GM12878 (cell line): ENCODE data around the gene GSTM2. TPM values are rescaled to one million over a fixed set of nuclear protein-coding genes. Genes with fewer than 3 reads are reported as not detected.

Experiments
- ATAC-seq: fragments of 200-7000 bp; cut with Tn5 transposase; 3 replicates; pipeline ENCODE4 v1.9.1; 2020; ENCODE audit warnings: mild to moderate bottlenecking, moderate library complexity
- BruUV-seq: library from RNA; stranded (reverse); fragments of 400-500 nt; replicated peaks from 2 replicates; lab custom pipeline; 2021; lab: Mats Ljungman, UMichigan
- CTCF ChIA-PET: fragments of 300-600 bp; sonication (Branson Sonifier 250); formaldehyde crosslinking; extraction: SDS; loops from one replicate; lab custom pipeline; 2021; ENCODE audit warnings: inconsistent platforms; lab: Yijun Ruan, JAX
- POLR2A ChIA-PET: fragments of 350-600 bp; formaldehyde crosslinking; extraction: SDS; loops from one replicate; lab custom pipeline; 2021; ENCODE audit warnings: inconsistent platforms; lab: Charles Lee
- RAD21 ChIA-PET: fragments of 300-600 bp; sonication (Branson Sonifier 250); formaldehyde crosslinking; loops from one replicate; lab custom pipeline; 2023; ENCODE audit warnings: antibody characterized with exemption; ENCODE audit not compliant: unreplicated experiment; lab: Charles Lee
- SMC1A ChIA-PET: fragments of 300-600 bp; sonication (Branson Sonifier 250); formaldehyde crosslinking; loops from one replicate; lab custom pipeline; 2023; ENCODE audit not compliant: unreplicated experiment, uncharacterized antibody; lab: Charles Lee
- DNase-seq: peaks from one replicate; pipeline ENCODE4 v3.0.0-alpha.2; 2011; ENCODE audit warnings: low read depth, low spot score
- FAIRE-seq: peaks from 3 replicates; lab custom pipeline; 2011; peaks lifted over from hg19 to GRCh38; lab: Jason Lieb, UNC
- H2AFZ ChIP-seq: 2 replicates; pipeline ENCODE4 v1.6.0; 2011; ENCODE audit warnings: low read depth, low read length, control low read depth; ENCODE audit not compliant: control insufficient read depth
- H3K27ac ChIP-seq: 2 replicates; pipeline ENCODE4 v1.5.1; 2011; ENCODE audit warnings: control low read depth; ENCODE audit not compliant: control insufficient read depth, insufficient read depth
- H3K27me3 ChIP-seq, 2 experiments: replicated peaks in 1 of 2; 2 replicates each; pipeline versions ENCODE4 v1.6.0 to v1.6.1; 2011; ENCODE audit warnings: low read length in 1 of 2; ENCODE audit not compliant: control insufficient read depth in 2 of 2, insufficient read depth in 2 of 2
- H3K36me3 ChIP-seq, 2 experiments: 2 replicates each; pipeline ENCODE4 v1.5.1; 2011; ENCODE audit warnings: low read length in 1 of 2; ENCODE audit not compliant: control insufficient read depth in 2 of 2, insufficient read depth in 2 of 2
- H3K4me1 ChIP-seq: 2 replicates; pipeline ENCODE4 v1.6.1; 2011; ENCODE audit warnings: mild to moderate bottlenecking, low read length, moderate library complexity, mixed read lengths; ENCODE audit not compliant: control insufficient read depth, insufficient read depth
- H3K4me2 ChIP-seq: 2 replicates; pipeline ENCODE4 v1.6.0; 2011; ENCODE audit warnings: control low read depth; ENCODE audit not compliant: control insufficient read depth, insufficient read depth
- H3K4me3 ChIP-seq: fragments of 200-600 bp; sonication (generic); 2 replicates; pipeline ENCODE4 v1.5.1; 2016
- H3K79me2 ChIP-seq: 2 replicates; pipeline ENCODE4 v1.6.0; 2011; ENCODE audit warnings: low read length; ENCODE audit not compliant: control insufficient read depth, insufficient read depth
- H3K9ac ChIP-seq: 2 replicates; pipeline ENCODE4 v1.8.0; 2011; ENCODE audit warnings: low read length, control low read depth, mixed read lengths; ENCODE audit not compliant: control insufficient read depth, insufficient read depth
- H3K9me3 ChIP-seq: replicated peaks from 3 replicates; pipeline ENCODE4 v1.5.1; 2011; ENCODE audit warnings: mild to moderate bottlenecking, low read length; ENCODE audit not compliant: control insufficient read depth, insufficient read depth
- H4K20me1 ChIP-seq: 2 replicates; pipeline ENCODE4 v1.6.0; 2011; ENCODE audit not compliant: control insufficient read depth, insufficient read depth
- CUX1 ChIP-seq: IDR thresholded peaks from 2 replicates; pipeline ENCODE4 v1.6.1; 2012; ENCODE audit warnings: improper control_type of control experiment, low read depth, low read length; ENCODE audit not compliant: insufficient replicate concordance
- MEF2B ChIP-seq: fragments of 450-650 bp; IDR thresholded peaks from 2 replicates; pipeline ENCODE4 v1.6.1; 2018; ENCODE audit warnings: mild to moderate bottlenecking, moderate library complexity; ENCODE audit not compliant: partially characterized antibody, poor library complexity, severe bottlenecking
- NFYB ChIP-seq: IDR thresholded peaks from 2 replicates; pipeline ENCODE4 v1.6.1; 2011; ENCODE audit warnings: low read depth, mild to moderate bottlenecking, low read length, improper control_type of control experiment, moderate library complexity; ENCODE audit not compliant: insufficient read depth
- NR2C1 ChIP-seq: fragments of 450-650 bp; IDR thresholded peaks from 2 replicates; pipeline ENCODE4 v1.6.1; 2017; ENCODE audit warnings: antibody characterized with exemption, mild to moderate bottlenecking, moderate library complexity
- NRF1 ChIP-seq: conservative IDR thresholded peaks from 2 replicates; pipeline ENCODE4 v1.6.1; 2011; ENCODE audit warnings: mild to moderate bottlenecking, low read depth, low read length, improper control_type of control experiment
- ZNF622 ChIP-seq: fragments of 450-650 bp; IDR thresholded peaks from 2 replicates; pipeline ENCODE4 v1.6.1; 2017; ENCODE audit warnings: mild to moderate bottlenecking, inconsistent platforms
- WGBS: methylation state at CpG from one replicate; pipeline ENCODE4 v1.1.6; 2016; ENCODE audit warnings: low lambda C conversion rate; ENCODE audit not compliant: insufficient replicate concordance, insufficient coverage; ENCODE audit errors: missing lambda C conversion rate; 5-methylcytosine and 5-hydroxymethylcytosine counted together
- in situ Hi-C: fragments of 300-500 bp; cut with MboI; formaldehyde crosslinking; loops from 9 replicates; pipeline ENCODE4 v1.14.3; 2018; ENCODE audit warnings: mixed read lengths
- intact Hi-C: fragments of 100-400 bp; cut with micrococcal nuclease; formaldehyde crosslinking; loops from one replicate; pipeline ENCODE4 v1.14.2; 2022; ENCODE audit not compliant: unreplicated experiment
- polyA plus RNA-seq, 11 experiments: library from polyadenylated mRNA; depleted of rRNA in 4 of 11; unstranded in 6 of 11; stranded (reverse) in 5 of 11; fragments of >200 nt; fragmentation: Nextera tagmentation in 4 of 11; fragmentation: Illumina TruSeq in 1 of 11; extraction: Ambion mirVana in 4 of 11; extraction: Trizol in 1 of 11; gene quantifications; 1 replicate in 1 of 11; 2 replicates in 10 of 11; pipeline versions ENCODE4 v1.2.1 to v1.2.3, GENCODE V29; 2011 to 2016; ENCODE audit warnings: inconsistent platforms in 2 of 11, missing spikeins in 2 of 11, low read depth in 1 of 11
- total RNA-seq, 4 experiments: library from RNA; depleted of rRNA in 3 of 4; stranded (reverse); fragments of >200 nt in 3 of 4; fragmentation: Illumina TruSeq in 1 of 4; extraction: Trizol in 1 of 4; gene quantifications; 2 replicates each; pipeline versions ENCODE4 v1.2.1 to v1.2.3, GENCODE V29; 2013 to 2021

GSTM2 gene
- total and polyA plus RNA-seq, 10 of the 15 experiments (the other 5 are each of a cell fraction or from before 2014, with no cell fraction given): 8.3 to 32.3 (median 20.2) TPM

GRCh38 chr1:109634771-109635750 lies 32.8 kb upstream of the GSTM2 start (continued):
- TF ChIP-seq CUX1 (no peak), NFYB (no peak), ZNF622 (no peak)

- Histone ChIP-seq H2AFZ (no peak overlapping the region), H3K9ac (no peak overlapping the region), H3K4me2 (no peak overlapping the region), H4K20me1 (no peaks in the 10 kb centered on the region), H3K9me3 (no peaks in the 10 kb centered on the region), H3K79me2 (no peaks in the 10 kb centered on the region), H3K27ac (no peak overlapping the region), H3K27me3 (no peaks in the 10 kb centered on the region), H3K4me3 (no peak overlapping the region), H3K4me1 (peaks cover 14% of the 10 kb centered on the region), H3K36me3 (peaks cover 5 to 9% of the 10 kb centered on the region in 2 experiments; a peak in 3 of 4 replicates)
- ChIA-PET SMC1A (interaction anchor here (0.8 to 9.1 kb wide), 6 partner anchors 16 to 350 kb away, joined by 3 to 117 read pairs (median 40); partner anchors contain the start of gene AHCYL1), POLR2A (interaction anchor here (1.6 to 1.9 kb wide), 2 partner anchors 12 to 90 kb away, joined by 6 to 8 read pairs; no protein-coding TSS in a partner anchor), RAD21 (interaction anchor here (0.9 to 7.3 kb wide), 7 partner anchors 14 to 348 kb away, joined by 3 to 106 read pairs (median 4); partner anchors contain the start of genes AHCYL1 and GSTM4), CTCF (interaction anchor here (0.5 to 10.7 kb wide), 10 partner anchors 11 to 350 kb away, joined by 3 to 299 read pairs (median 4); partner anchors contain the start of genes AHCYL1 and GSTM4)
- BruUV-seq: no TSS peak
- TF ChIP-seq NRF1 (no peak), MEF2B (no peak), NR2C1 (no peak)
- intact Hi-C loops: no loop called here
- ATAC-seq (no peak), DNase-seq (no peak), FAIRE-seq (no peak)
- WGBS: 73% methylated on average over 2 of the region's 2 CpGs
- in situ Hi-C loops: no loop called here
These were observed 32.0 kb upstream of the GSTM2 start for GRCh38 chr1:109635862-109636200.
